T follicular helper cell (primary cell): Measurements from ENCODE around the gene ACER3.
A peak's percentile ranks its signal among the peaks of the same experiment; 100 is the strongest.
"Not testable (repeated sequence)": the region's sequence is repeated elsewhere in the genome, so short reads cannot be mapped to it uniquely, and the experiment has no call there.

ENCODE experiments used
- DNase-seq: peaks from one replicate; pipeline ENCODE4 v3.0.0-alpha.2; 2020; ENCODE audit warnings: low read depth

Gene ACER3

GRCh38 chr11:77038029-77038824, 177.5 kb downstream of the ACER3 start:
- DNase-seq, result no peak

- DNase-seq, result no peak
These were observed 178.2 kb downstream of the ACER3 start for GRCh38 chr11:77038825-77039326.

- no peak for DNase-seq
These were observed 179.0 kb downstream of the ACER3 start for GRCh38 chr11:77039491-77040400.

- DNase-seq, result no peak
These were observed 179.7 kb downstream of the ACER3 start for GRCh38 chr11:77040401-77040777.

GRCh38 chr11:77040889-77041288, 180.2 kb downstream of the ACER3 start:
- DNase-seq, result no peak

GRCh38 chr11:77042111-77042726, 181.5 kb downstream of the ACER3 start:
- no peak for DNase-seq

GRCh38 chr11:77044356-77044755, 183.6 kb downstream of the ACER3 start:
- DNase-seq, result no peak

- DNase-seq, result no peak
These were observed 184.2 kb downstream of the ACER3 start for GRCh38 chr11:77044886-77045285.

GRCh38 chr11:77046060-77046501, 185.4 kb downstream of the ACER3 start:
- peak; percentile 28 for DNase-seq

- DNase-seq, result peak; percentile 80
These were observed 186.5 kb downstream of the ACER3 start for GRCh38 chr11:77047007-77047927.

GRCh38 chr11:77047928-77048446, 187.3 kb downstream of the ACER3 start:
- DNase-seq, result not testable (repeated sequence)

- no peak for DNase-seq
These were observed 188.3 kb downstream of the ACER3 start for GRCh38 chr11:77049026-77049425.

- no peak for DNase-seq
These were observed 190.8 kb downstream of the ACER3 start for GRCh38 chr11:77051511-77051910.

- DNase-seq, result no peak
These were observed 191.8 kb downstream of the ACER3 start for GRCh38 chr11:77052518-77052917.

GRCh38 chr11:77053217-77054015, 192.7 kb downstream of the ACER3 start:
- DNase-seq, result no peak

GRCh38 chr11:77054084-77054483, 193.4 kb downstream of the ACER3 start:
- no peak for DNase-seq

- DNase-seq, result no peak
These were observed 194.4 kb downstream of the ACER3 start for GRCh38 chr11:77055101-77055561.

GRCh38 chr11:77055913-77056312, 195.2 kb downstream of the ACER3 start:
- no peak for DNase-seq

- no peak for DNase-seq
These were observed 196.2 kb downstream of the ACER3 start for GRCh38 chr11:77056814-77057402.
